ENCODE data around the gene TBPL2. TPM values are rescaled to one million over a fixed set of nuclear protein-coding genes. Genes with fewer than 3 reads are reported as not detected.

Gene TBPL2
- total RNA-seq, 1 donor from 2014 or later: not detected

GRCh38 chr14:55441286-55441685, 870 bp upstream of the TBPL2 start:
- Mint-ChIP-seq H3K4me3 (ENCODE audit: unreplicated experiment) (no peak overlapping the region), H3K4me1 (ENCODE audit: low read depth, unreplicated experiment) (no peaks in the 10 kb centered on the region), H3K36me3 (ENCODE audit: unreplicated experiment) (no peaks in the 10 kb centered on the region), H3K9me3 (ENCODE audit: unreplicated experiment) (peaks cover 1% of the 10 kb centered on the region), H3K27me3 (ENCODE audit: unreplicated experiment) (no peaks in the 10 kb centered on the region), H3K27ac (ENCODE audit: unreplicated experiment) (no peak overlapping the region)
- no peak for DNase-seq
- TF ChIP-seq, protein P1, sequence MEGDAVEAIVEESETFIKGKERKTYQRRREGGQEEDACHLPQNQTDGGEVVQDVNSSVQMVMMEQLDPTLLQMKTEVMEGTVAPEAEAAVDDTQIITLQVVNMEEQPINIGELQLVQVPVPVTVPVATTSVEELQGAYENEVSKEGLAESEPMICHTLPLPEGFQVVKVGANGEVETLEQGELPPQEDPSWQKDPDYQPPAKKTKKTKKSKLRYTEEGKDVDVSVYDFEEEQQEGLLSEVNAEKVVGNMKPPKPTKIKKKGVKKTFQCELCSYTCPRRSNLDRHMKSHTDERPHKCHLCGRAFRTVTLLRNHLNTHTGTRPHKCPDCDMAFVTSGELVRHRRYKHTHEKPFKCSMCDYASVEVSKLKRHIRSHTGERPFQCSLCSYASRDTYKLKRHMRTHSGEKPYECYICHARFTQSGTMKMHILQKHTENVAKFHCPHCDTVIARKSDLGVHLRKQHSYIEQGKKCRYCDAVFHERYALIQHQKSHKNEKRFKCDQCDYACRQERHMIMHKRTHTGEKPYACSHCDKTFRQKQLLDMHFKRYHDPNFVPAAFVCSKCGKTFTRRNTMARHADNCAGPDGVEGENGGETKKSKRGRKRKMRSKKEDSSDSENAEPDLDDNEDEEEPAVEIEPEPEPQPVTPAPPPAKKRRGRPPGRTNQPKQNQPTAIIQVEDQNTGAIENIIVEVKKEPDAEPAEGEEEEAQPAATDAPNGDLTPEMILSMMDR (IDR thresholded peaks at IDR 0.05; ENCODE audit: partially characterized antibody, unreplicated experiment): no peak

DNA sequence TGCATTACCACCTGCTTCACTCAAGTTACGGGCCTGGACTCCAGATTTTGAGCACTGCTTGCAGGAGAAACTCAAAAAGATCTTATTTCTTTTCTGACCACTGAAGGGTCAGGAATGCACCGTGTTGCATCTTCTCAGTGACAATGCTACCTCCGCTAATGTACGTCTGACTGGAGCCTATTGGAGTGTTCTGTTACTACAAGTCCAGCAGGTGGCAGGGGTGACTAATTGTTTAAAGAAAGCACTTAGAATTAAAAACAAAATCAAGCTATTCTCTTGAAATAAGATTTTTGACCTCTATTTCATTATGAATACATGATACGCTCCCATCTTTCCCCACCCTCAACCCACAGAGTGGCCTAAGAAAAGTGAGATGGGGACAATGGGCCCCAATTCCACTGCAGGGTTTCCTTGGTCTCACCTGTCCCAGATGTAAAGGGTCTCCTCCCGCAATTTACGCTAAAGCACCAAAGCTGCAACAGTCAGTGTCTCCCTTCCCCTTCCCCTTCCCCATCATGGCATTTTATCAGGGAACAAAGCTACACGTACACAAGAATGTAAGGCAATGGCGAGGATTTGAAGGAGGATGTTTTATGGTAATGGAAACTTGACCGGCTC, 2.2 kb downstream of the TBPL2 start:
- no peaks in the 10 kb centered on the region for H3K27me3 Mint-ChIP-seq (ENCODE audit: unreplicated experiment)
- TF ChIP-seq, protein P1 (IDR thresholded peaks at IDR 0.05; ENCODE audit: partially characterized antibody, unreplicated experiment): peak; percentile 49
- no peak overlapping the region for H3K27ac Mint-ChIP-seq (ENCODE audit: unreplicated experiment)
- no peaks in the 10 kb centered on the region for H3K4me1 Mint-ChIP-seq (ENCODE audit: low read depth, unreplicated experiment)
- no peak overlapping the region for H3K4me3 Mint-ChIP-seq (ENCODE audit: unreplicated experiment)
- H3K36me3 Mint-ChIP-seq (ENCODE audit: unreplicated experiment): no peaks in the 10 kb centered on the region
- H3K9me3 Mint-ChIP-seq (ENCODE audit: unreplicated experiment): peaks cover 1% of the 10 kb centered on the region
- DNase-seq: no peak

- H3K27me3 Mint-ChIP-seq (ENCODE audit: unreplicated experiment): no peaks in the 10 kb centered on the region
- no peaks in the 10 kb centered on the region for H3K4me1 Mint-ChIP-seq (ENCODE audit: low read depth, unreplicated experiment)
- H3K36me3 Mint-ChIP-seq (ENCODE audit: unreplicated experiment): no peaks in the 10 kb centered on the region
- H3K27ac Mint-ChIP-seq (ENCODE audit: unreplicated experiment): no peak overlapping the region
- no peak for DNase-seq
- TF ChIP-seq, protein P1 (IDR thresholded peaks at IDR 0.05; ENCODE audit: partially characterized antibody, unreplicated experiment): no peak
- H3K4me3 Mint-ChIP-seq (ENCODE audit: unreplicated experiment): no peak overlapping the region
- H3K9me3 Mint-ChIP-seq (ENCODE audit: unreplicated experiment): peaks cover 1% of the 10 kb centered on the region
These were observed 3.5 kb downstream of the TBPL2 start for GRCh38 chr14:55436931-55437330.

DNA sequence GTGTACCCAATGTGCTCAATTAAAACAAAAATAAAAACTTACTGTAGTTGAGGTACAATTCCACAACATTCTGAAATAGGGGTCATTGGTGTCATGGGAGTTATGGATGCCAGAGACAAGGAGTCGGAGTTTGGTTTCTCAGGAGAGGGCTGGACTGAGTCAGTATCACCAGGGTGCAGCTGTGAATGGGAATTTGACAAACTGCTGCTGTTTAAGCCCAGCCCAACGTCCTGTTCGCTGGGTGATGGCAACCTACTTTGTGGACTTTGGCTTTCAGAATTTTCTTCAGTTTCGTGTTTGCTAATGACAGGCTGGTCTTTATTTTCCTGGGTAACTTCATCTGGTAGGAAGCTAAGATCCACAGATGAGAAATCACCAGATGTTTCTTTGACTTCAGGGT, 3.9 kb downstream of the TBPL2 start:
- peaks cover 1% of the 10 kb centered on the region for H3K9me3 Mint-ChIP-seq (ENCODE audit: unreplicated experiment)
- no peaks in the 10 kb centered on the region for H3K36me3 Mint-ChIP-seq (ENCODE audit: unreplicated experiment)
- TF ChIP-seq, protein P1 (IDR thresholded peaks at IDR 0.05; ENCODE audit: partially characterized antibody, unreplicated experiment): no peak
- DNase-seq: no peak
- H3K4me3 Mint-ChIP-seq (ENCODE audit: unreplicated experiment): no peak overlapping the region
- H3K27ac Mint-ChIP-seq (ENCODE audit: unreplicated experiment): no peak overlapping the region
- no peaks in the 10 kb centered on the region for H3K27me3 Mint-ChIP-seq (ENCODE audit: unreplicated experiment)
- no peaks in the 10 kb centered on the region for H3K4me1 Mint-ChIP-seq (ENCODE audit: low read depth, unreplicated experiment)

DNA sequence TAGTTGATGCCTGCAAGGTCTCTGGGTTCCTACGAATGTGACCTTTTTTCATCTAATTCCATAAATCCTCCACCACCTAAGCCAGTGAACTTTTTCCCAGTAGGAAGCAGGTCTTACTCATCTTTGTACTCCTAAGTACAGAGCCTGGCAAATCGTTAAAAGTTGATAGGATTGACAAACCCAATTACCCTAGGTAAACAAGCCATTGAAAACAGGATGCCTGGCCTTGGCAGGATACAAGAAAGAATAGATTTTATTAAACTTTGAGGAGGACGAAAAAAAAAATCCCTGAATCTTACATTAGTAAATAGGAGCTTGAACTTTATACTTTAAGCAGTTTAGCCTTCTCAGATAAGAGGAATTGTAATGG, 5.6 kb downstream of the TBPL2 start:
- DNase-seq: no peak
- no peak overlapping the region for H3K4me3 Mint-ChIP-seq (ENCODE audit: unreplicated experiment)
- H3K27ac Mint-ChIP-seq (ENCODE audit: unreplicated experiment): no peak overlapping the region
- peaks cover 1% of the 10 kb centered on the region for H3K9me3 Mint-ChIP-seq (ENCODE audit: unreplicated experiment)
- H3K27me3 Mint-ChIP-seq (ENCODE audit: unreplicated experiment): no peaks in the 10 kb centered on the region
- no peaks in the 10 kb centered on the region for H3K4me1 Mint-ChIP-seq (ENCODE audit: low read depth, unreplicated experiment)
- TF ChIP-seq, protein P1 (IDR thresholded peaks at IDR 0.05; ENCODE audit: partially characterized antibody, unreplicated experiment): no peak
- H3K36me3 Mint-ChIP-seq (ENCODE audit: unreplicated experiment): no peaks in the 10 kb centered on the region
